HEK293T (cell line): Measurements from ENCODE around the gene TGFB2.

ENCODE experiments used
- ARNT ChIP-seq: fragments of 450-650 bp; IDR thresholded peaks from 2 replicates; pipeline ENCODE4 v1.6.1; 2017; ENCODE audit warnings: mild to moderate bottlenecking
- BHLHE40 ChIP-seq: fragments of 450-650 bp; IDR thresholded peaks from 2 replicates; pipeline ENCODE4 v1.6.1; 2016; ENCODE audit warnings: mild to moderate bottlenecking, moderate library complexity, borderline replicate concordance
- ELF4 ChIP-seq: fragments of 450-650 bp; IDR thresholded peaks from 2 replicates; pipeline ENCODE4 v1.6.1; 2017; ENCODE audit warnings: antibody characterized with exemption
- FOXM1 ChIP-seq: fragments of 450-650 bp; IDR thresholded peaks from 2 replicates; pipeline ENCODE4 v1.6.1; 2017; ENCODE audit warnings: mild to moderate bottlenecking, borderline replicate concordance
- L3MBTL2 ChIP-seq: fragments of 450-650 bp; conservative IDR thresholded peaks from 2 replicates; pipeline ENCODE4 v1.6.1; 2016; ENCODE audit warnings: mild to moderate bottlenecking
- LEF1 ChIP-seq: fragments of 450-650 bp; IDR thresholded peaks from 2 replicates; pipeline ENCODE4 v1.6.1; 2017; ENCODE audit warnings: mild to moderate bottlenecking, borderline replicate concordance
- SP1 ChIP-seq: fragments of 450-650 bp; IDR thresholded peaks from 2 replicates; pipeline ENCODE4 v1.6.1; 2017
- SUZ12 ChIP-seq: fragments of 450-650 bp; IDR thresholded peaks from 2 replicates; pipeline ENCODE4 v1.6.1; 2016; ENCODE audit warnings: mild to moderate bottlenecking
- TARDBP ChIP-seq: fragments of 450-650 bp; IDR thresholded peaks from 2 replicates; pipeline ENCODE4 v1.6.1; 2016
- ZNF384 ChIP-seq: fragments of 450-650 bp; IDR thresholded peaks from 2 replicates; pipeline ENCODE4 v1.6.1; 2016
- TF ChIP-seq, protein P1 (sequence below): fragments of 450-650 bp; IDR thresholded peaks from 2 replicates; pipeline ENCODE4 v1.6.1; 2016

DNA sequence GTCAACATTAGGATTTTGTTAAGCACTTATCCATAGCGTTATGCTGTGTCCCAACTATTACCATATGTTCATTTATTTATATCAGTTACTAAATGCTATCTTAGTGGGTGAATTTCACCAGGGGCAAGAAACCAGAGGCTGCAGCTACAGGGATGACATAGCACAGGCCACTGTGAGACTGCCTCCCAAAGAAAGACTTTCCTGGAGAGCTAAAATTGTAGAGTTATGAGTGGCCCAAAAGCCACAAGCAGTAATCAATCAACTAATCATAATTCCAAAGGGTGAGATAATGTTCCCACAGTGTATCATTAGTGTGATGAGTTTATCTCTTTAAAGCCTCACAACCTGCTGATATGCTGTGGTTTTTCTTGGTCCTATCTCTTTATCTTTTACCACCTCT is 3.8 kb upstream of the TGFB2 start:
- TF ChIP-seq TARDBP: no peak
- TF ChIP-seq LEF1: no peak
- no peak for TF ChIP-seq SUZ12
- TF ChIP-seq ZNF384: no peak
- no peak for TF ChIP-seq ARNT
- TF ChIP-seq SP1: no peak
- TF ChIP-seq BHLHE40: no peak
- TF ChIP-seq FOXM1: no peak
- TF ChIP-seq L3MBTL2: no peak
- TF ChIP-seq ELF4: no peak
- TF ChIP-seq, protein P1, sequence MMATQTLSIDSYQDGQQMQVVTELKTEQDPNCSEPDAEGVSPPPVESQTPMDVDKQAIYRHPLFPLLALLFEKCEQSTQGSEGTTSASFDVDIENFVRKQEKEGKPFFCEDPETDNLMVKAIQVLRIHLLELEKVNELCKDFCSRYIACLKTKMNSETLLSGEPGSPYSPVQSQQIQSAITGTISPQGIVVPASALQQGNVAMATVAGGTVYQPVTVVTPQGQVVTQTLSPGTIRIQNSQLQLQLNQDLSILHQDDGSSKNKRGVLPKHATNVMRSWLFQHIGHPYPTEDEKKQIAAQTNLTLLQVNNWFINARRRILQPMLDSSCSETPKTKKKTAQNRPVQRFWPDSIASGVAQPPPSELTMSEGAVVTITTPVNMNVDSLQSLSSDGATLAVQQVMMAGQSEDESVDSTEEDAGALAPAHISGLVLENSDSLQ: no peak
